ENCODE data around the gene S100PBP.

The S100PBP gene

GRCh38 chr1:32871364-32872191, 54.1 kb downstream of the S100PBP start:
- DNase-seq, result no peak

DNA sequence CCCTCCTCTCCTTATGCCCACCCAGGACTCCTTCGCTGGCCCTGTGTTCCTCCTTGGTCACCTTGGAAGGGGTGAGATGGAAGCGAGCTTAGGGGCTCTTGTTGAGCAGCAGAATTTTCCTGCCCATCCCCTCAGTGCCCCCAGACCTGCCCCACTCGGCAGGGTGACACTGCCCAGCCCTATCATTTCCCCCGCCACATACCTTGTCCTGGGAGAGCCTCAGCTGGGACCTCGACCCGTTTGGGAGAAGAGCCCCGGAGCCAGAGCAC, 54.7 kb downstream of the S100PBP start:
- DNase-seq, result no peak

DNA sequence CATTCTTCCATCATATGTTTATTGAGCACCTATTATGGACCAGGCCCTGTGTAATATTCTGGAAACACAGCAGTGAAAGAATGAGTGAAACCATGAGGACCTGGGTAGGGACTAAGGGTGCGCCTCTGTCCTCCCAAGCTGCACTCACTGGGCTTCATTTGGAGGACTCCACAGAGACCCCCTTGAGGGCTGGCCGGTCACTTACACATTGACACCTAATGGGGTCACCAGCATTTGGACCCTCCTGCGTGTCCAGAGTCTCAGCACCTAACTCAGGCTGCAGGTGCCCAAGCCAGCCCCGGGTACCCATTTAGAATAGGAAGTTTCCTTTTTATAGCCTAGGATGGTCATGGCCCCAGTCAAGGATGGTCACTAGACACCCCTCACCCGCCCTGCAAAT, 56.0 kb downstream of the S100PBP start:
- no peak for DNase-seq

GRCh38 chr1:32874860-32875752, 57.7 kb downstream of the S100PBP start:
- no peak for DNase-seq

DNA sequence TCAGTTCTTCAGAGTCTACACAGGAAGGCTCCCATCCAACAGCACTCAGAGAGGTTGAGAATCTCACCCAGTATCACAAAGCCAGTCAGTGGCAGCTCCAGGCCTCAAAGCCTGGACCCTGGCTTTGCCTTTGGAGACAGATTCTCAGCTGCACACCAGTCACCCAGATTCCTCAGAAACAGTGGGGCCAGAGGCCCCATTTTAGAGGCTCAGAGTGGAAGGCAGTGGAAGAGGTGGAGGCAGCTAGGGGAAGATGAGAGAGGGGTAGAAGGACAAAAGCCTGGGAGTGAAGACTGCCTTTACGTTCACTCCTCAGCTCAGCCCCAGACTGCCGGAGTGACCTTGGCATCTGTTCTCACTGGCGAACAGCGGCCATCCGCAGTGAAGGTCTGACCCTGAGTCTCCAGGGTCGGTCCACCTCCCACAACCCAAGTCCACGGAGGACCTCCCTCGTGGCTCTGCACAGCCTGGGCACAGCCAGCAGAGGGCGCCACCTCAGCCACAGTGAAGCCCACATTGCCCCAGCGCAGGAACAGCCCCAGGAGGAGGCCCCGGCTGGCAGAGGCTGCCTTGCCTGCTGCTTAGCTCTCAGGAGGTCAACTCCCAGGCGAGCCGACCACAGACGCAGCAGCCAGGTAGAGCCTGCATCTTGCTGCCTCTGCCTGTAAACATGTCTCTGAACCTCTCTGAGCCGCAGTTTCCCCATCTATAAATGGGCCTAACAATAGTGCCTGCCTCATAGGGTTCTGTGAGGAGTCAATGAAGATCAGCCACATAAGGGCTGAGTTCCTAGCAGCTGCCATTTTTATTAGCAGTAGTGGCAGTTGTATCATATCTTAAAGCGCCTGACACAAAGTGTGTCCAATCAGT, 59.1 kb downstream of the S100PBP start:
- DNase-seq, result peak; percentile 41

GRCh38 chr1:32877211-32878110, 60.0 kb downstream of the S100PBP start:
- no peak for DNase-seq

GRCh38 chr1:32878183-32878582, 60.7 kb downstream of the S100PBP start:
- DNase-seq, result no peak

DNA sequence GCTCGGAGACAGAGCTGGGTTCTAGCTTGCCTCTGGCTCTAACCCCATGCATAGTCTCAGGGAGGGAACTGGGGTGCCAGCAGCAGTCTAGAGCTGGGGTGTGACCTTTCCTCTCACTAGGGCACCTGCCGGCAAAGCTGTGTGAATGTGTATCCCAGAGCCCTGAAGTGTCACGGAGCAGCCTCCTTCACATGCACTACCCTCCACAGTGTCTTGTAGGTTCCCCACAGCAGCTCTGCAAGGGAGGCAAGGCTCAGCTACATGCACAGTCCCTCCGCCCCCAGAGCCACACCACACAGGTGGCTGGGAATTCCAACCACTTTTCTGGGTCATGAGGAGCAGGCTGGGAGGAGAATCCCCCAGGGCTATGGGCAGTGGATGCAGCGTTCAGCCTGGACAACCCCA, 61.2 kb downstream of the S100PBP start:
- no peak for DNase-seq

DNA sequence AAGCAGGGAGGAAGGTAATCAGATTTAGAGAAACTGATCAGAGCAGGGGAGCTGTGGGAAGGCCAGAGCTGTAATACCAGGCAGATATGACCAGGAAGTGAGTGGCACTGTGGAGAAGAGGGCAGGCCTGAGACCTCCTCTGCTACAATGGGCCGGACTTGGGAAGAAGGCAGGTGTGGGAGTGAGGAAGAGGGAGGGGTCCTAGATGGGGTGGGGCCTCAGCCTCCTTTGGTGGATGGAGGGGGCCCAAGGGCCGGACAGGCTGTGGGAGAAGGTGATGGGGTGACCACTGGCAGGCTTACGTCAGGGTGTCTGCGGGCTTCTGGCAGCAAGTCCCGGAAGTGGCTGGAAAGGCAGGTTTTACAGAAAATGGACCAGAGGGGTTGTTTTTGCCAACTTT, 63.8 kb downstream of the S100PBP start:
- no peak for DNase-seq

DNA sequence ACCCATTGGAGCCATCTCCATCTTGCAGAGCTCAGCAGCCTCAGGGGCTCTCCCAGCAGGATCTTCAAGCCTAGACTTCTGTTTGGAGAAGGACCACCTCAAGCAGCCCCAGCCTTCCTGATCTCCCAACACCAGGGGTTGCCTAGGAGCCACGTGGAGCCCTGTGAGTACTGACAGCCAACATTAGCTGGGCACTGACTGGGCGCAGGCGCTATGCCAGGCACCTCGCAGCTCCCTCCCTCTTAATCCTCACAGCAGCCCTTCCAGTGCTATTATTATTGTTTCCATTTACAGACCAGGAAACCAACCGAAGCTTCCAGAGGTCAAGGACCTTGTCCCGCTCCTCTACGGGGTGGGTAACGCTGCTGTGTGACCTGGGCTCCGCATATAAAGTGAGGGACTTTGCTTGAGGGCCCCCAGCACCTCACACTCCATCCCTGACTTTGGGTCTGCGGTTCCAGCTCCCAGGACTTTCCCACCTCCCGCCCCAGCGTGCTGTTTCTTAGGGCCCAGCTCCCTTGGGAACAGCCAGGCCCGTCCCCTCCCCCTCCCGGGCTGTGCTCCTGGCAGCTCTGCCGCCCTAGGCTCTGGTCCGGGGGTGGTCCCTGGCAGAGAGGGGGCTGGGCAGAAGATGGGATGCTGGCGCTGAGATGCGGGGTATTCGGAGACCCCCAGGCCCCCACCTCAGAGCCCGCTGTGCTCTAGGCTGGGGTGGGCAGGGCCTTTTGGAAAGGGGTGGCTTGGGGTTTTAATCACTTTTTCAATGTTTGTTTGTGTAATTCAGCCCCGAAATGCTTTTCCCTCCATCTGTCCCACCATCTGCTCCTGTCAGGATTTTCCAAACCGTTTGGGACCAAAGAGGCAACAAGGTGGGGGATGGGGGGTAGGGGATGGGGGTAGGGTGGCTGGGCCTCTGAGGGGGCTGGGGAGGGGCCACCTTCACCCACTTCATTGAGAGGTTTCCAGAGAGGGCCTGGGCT, 64.7 kb downstream of the S100PBP start:
- DNase-seq, result no peak

- no peak for DNase-seq
Measured at GRCh38 chr1:32883338-32884031, 66.0 kb downstream of the S100PBP start.

DNA sequence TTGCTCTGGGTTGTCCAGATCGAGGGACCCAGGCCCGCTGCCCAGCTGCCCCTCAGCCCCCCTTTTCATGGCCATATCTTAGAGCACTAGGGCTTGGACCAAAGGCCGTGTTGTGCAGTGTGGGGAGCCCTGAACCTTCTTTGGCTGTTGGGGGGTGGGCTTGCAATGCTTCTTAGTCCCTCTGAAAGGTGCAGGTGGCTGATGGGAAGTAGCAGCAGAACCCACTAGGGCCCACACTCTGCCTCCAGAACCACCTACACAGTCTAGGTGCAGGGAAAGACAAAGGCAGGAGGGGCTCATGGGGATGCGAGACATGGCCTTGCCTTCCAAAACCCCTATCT, 66.5 kb downstream of the S100PBP start:
- no peak for DNase-seq

GRCh38 chr1:32884726-32885125, 67.3 kb downstream of the S100PBP start:
- DNase-seq, result no peak

GRCh38 chr1:32885676-32886003, 68.2 kb downstream of the S100PBP start:
- DNase-seq, result no peak

GRCh38 chr1:32886004-32886827, 68.8 kb downstream of the S100PBP start, which contains the start of gene HPCA:
Gene HPCA (plus strand): TSS chr1:32886491. CDS start chr1:32888899, 2,408 bp downstream.
- peak; percentile 35 for DNase-seq

- DNase-seq, result no peak
Measured at GRCh38 chr1:32886828-32887414, 69.5 kb downstream of the S100PBP start.

- DNase-seq, result no peak
Measured at GRCh38 chr1:32887623-32888022, 70.2 kb downstream of the S100PBP start.

DNA sequence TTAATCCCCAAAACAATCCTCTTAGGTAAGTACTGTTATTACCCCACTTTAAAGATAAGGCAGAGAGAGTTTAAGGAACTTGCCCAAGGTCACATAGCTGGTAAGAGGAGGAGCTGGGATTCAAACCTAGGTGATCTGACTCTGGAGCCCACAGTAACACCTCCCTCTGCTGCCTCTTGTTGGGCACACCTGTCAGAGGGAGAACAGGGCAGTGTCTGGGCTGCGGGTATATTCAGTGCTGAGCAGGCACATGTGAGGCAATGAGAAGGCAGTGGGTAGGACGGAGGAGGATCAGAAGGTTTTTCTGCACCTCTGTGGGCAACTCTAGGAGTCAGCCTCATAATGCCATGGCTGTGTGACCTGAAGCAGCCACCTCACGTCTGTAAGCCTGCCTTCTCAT, 70.7 kb downstream of the S100PBP start:
- DNase-seq, result no peak

Measured in stimulated activated CD4-positive, alpha-beta T cell treated with anti-CD3 and anti-CD28 coated beads, Interleukin-4, amount 100 ng/mL, for 1 hour (primary cell).